NB4 (cell line): ENCODE data around the gene HPRT1.
"Not testable (repeated sequence)": the region's sequence is repeated elsewhere in the genome, so short reads cannot be mapped to it uniquely, and the experiment has no call there.

Experiments
- DNase-seq: peaks from one replicate; pipeline ENCODE4 v3.0.0; 2010; ENCODE audit warnings: low read depth
- H3K4me3 ChIP-seq: one replicate; pipeline ENCODE4 v1.5.1; 2011; ENCODE audit warnings: mild to moderate bottlenecking, low read depth, low read length, moderate library complexity
- CTCF ChIP-seq: IDR thresholded peaks from one replicate; pipeline ENCODE4 v1.5.1; 2012; ENCODE audit warnings: low read depth, low read length
- MAX ChIP-seq: IDR thresholded peaks from 2 replicates; pipeline ENCODE4 v1.6.1; 2011; ENCODE audit warnings: low read depth, low read length
- MYC ChIP-seq: IDR thresholded peaks from 2 replicates; pipeline ENCODE4 v1.6.1; 2011; ENCODE audit warnings: low read depth, low read length
- POLR2A ChIP-seq: IDR thresholded peaks from 2 replicates; pipeline ENCODE4 v1.6.1; 2011; ENCODE audit warnings: mild to moderate bottlenecking; ENCODE audit not compliant: insufficient read length; ENCODE audit errors: extremely low read depth

Gene HPRT1

GRCh38 chrX:134462927-134463326 lies 3.0 kb downstream of the HPRT1 start:
- DNase-seq = no peak
- H3K4me3 ChIP-seq = peak overlapping the region; percentile 11
- no peak for TF ChIP-seq POLR2A
- TF ChIP-seq MYC = no peak
- TF ChIP-seq CTCF = no peak
- TF ChIP-seq MAX = no peak

GRCh38 chrX:134464453-134464852 lies 4.5 kb downstream of the HPRT1 start:
- DNase-seq, H3K4me3 ChIP-seq: not testable (repeated sequence)

- TF ChIP-seq MAX = no peak
- no peak for TF ChIP-seq MYC
- no peak for TF ChIP-seq POLR2A
- TF ChIP-seq CTCF = no peak
- peak; percentile 54 for DNase-seq
- no peak overlapping the region for H3K4me3 ChIP-seq
Measured at GRCh38 chrX:134469486-134469885, 9.5 kb downstream of the HPRT1 start.

- TF ChIP-seq MAX (no peak), POLR2A (no peak), CTCF (no peak), MYC (no peak)
- H3K4me3 ChIP-seq = no peak overlapping the region
- no peak for DNase-seq
Measured at GRCh38 chrX:134470013-134470412, 10.0 kb downstream of the HPRT1 start.

GRCh38 chrX:134472041-134472440 lies 12.1 kb downstream of the HPRT1 start:
- no peak overlapping the region for H3K4me3 ChIP-seq
- no peak for DNase-seq
- TF ChIP-seq MYC (no peak), POLR2A (no peak), MAX (no peak), CTCF (no peak)

- H3K4me3 ChIP-seq = no peak overlapping the region
- no peak for DNase-seq
- no peak for TF ChIP-seq MAX
- TF ChIP-seq CTCF = no peak
- TF ChIP-seq POLR2A = no peak
- TF ChIP-seq MYC = no peak
Measured at GRCh38 chrX:134476284-134476683, 16.3 kb downstream of the HPRT1 start.
